GM10266 (cell line): ENCODE measurements around the gene SCNM1.

Experiments
- DNase-seq: peaks from one replicate; pipeline ENCODE4 v3.0.0; 2012; ENCODE audit errors: extremely low spot score
- TF ChIP-seq, protein P1 (sequence below): IDR thresholded peaks from 2 replicates; pipeline ENCODE4 v1.5.1; 2012; ENCODE audit warnings: mild to moderate bottlenecking, low read depth; ENCODE audit not compliant: control insufficient read depth, insufficient read depth; ENCODE audit errors: missing control alignments

The SCNM1 gene

DNA sequence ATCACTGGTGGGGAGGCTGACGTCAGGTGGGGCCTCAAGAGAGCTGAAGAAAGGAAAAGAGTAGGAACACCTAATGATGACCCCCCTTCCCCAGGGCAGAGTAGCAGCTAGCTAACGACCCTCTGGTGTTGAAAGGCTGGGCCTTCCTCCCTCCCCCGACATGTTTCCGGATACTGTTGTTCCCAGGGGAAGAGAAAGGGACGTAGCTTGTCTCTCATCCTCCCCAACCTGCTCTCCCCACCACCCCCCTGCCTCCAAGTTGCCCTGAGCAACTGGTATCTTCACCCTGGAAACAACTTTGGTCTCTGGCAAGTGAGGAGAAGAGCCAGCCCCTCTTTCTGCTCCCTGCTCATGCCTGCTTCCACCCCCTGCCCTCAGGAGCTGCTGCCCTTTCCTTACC, 22.0 kb upstream of the SCNM1 start:
- TF ChIP-seq, protein P1, sequence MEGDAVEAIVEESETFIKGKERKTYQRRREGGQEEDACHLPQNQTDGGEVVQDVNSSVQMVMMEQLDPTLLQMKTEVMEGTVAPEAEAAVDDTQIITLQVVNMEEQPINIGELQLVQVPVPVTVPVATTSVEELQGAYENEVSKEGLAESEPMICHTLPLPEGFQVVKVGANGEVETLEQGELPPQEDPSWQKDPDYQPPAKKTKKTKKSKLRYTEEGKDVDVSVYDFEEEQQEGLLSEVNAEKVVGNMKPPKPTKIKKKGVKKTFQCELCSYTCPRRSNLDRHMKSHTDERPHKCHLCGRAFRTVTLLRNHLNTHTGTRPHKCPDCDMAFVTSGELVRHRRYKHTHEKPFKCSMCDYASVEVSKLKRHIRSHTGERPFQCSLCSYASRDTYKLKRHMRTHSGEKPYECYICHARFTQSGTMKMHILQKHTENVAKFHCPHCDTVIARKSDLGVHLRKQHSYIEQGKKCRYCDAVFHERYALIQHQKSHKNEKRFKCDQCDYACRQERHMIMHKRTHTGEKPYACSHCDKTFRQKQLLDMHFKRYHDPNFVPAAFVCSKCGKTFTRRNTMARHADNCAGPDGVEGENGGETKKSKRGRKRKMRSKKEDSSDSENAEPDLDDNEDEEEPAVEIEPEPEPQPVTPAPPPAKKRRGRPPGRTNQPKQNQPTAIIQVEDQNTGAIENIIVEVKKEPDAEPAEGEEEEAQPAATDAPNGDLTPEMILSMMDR = no peak
- DNase-seq = peak; percentile 7

DNA sequence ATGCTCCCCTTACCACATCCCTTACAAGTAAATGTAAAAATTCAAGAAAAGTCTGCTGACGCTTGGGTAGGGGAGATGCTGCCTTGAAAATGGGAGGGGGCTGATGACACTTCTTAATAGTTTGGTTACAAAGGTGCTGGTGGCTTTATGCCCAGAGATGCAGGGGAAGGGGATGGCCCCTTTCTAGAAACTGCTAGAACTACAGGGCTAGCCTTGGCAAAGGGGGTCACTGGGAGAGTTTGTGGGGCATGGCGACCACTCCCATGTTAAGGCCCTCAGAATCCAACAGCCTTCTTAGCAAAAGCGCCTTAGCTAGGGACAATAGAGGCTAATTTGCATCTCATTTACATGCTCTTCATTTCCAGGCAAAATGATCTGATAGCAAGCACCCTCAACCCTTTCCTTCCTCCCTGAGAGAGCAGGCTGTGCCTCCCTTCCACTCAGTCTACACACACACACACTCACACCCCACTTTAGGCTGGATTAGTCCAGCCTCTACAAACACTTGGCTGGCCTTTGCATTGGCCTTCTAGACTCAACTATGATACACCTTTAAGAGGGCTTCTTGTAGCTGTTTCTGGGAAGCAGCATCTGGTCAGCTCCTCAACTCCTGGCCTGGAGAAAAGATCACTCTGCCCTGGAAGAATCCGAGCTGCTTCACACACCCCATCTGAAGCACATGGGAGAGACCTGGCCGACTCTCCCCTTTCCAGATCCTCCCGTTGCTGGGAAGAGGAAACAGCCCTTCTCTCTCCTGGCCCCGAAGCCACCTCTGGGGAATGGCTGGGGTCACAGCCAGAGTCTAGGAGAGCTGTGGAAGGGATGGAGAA, 21.3 kb upstream of the SCNM1 start:
- TF ChIP-seq, protein P1 = no peak
- DNase-seq = peak; percentile 6

DNA sequence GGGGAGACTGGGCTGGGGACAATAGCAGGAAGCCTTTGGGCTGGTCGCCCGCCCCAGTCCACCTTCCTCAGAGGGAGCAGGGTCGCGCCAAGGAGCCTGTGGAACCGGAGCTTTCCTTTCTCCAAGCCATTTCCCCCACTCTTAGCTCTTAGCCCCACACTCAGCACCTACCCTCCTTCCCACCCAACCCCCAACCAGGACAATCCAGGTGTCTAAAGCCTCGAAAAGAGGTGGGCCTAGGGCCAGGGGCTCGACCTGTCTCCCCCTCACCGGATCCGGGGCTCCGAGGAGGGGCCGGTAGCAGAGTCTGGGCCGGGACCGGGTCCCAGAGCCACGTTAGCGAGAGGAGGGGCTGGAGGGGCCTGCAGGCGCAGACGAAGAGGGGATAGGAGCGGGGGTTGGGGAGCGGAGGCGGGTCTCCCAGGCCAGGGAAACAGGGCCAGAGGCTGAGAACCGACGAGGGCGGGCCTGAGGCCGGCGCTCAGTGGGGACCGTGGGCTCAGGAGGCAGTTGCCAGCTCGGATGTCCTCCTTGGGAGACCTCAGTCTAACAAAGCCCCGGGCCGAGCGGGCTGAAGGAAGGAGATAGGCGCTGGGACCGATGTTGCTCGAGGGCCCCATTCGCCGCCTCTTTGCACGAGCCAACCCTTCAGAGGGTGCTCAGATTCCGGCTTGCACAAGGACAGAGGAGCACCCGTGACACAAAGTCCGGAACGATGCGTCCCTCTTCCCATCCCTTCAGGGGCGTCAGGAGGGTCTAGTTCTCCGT, 20.5 kb upstream of the SCNM1 start:
- TF ChIP-seq, protein P1 = no peak
- no peak for DNase-seq

DNA sequence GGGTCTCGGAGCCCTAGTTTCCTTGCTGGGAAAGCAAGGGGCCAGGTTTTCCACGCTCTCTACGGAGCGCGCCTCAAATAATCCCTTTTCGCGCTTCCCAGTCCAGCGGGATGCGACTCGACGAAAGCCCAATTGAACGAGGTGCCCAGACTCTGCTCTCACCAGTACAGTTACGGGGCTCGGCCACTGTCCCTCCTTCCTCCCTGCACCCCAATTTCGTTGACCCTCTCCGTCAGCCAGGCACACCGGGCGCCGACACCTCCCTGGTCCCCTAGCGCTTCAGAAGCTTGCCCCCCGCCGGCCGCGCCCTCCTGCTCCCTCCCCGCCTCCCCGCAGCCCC, 19.9 kb upstream of the SCNM1 start:
- DNase-seq = no peak
- TF ChIP-seq, protein P1 = no peak

DNA sequence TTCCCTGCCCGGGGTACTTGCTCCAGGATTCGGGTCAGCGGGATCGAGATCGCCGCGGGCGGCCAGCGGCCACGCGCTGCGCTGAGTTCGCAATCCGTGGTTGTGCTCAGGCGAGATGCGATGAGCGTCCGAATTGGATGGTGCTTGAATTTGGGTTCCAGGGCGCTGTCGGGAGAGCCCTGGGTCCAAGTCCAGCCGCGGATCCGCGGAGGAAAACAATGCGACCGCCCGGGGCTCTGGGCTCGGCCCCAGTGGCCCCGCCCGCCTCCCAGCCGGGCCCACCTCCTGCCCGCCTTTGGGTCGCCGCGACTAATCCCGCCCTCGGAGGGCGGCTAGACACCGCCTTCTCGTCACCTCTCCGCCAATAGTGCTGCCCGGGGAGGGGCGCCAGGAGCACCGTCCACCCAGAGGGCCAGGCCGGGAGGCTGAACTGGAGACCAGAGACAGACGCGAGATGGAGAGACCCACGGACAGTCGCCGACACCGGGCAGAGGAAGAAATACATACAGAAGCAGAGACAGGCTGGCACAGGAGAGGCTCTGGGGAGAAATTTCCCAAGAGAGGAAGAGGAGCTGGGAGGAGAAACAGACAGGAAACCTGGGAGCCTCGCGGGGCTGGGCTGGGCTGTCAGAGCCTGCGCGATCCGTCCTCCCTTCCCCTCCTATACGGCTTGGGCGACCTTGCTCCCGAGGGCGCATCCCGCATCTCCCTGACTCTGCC, 19.4 kb upstream of the SCNM1 start, which contains the start of gene SEMA6C:
Gene SEMA6C, minus strand, starts transcription at position 220 of the 720 bp plus-strand sequence. CDS start 4,010 bp downstream, outside the sequence.
- TF ChIP-seq, protein P1 = no peak
- peak; percentile 92 for DNase-seq

DNA sequence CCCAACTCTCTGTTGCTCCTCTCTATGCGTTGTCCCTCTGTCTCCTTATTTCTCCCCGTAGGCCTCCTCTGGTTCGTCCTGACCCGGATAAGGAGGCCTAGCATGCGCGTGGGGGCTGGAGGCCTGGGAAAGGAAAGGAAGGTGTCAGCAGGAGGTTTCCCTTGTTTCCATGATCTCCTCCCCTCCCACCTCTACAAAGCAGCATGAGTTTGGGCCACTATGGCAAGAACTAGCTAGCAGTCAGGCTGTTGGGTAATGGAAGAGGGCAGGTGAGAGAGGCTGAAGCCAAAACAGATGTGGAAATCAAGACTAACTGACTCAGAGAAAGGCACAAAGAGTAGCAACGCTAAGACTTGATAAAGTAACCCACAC, 18.8 kb upstream of the SCNM1 start:
- DNase-seq = no peak
- TF ChIP-seq, protein P1 = no peak
